Stimulated activated CD4-positive, alpha-beta T cell treated with anti-CD3 and anti-CD28 coated beads, Interleukin-4, amount 100 ng/mL, for 24 hours (primary cell): Measurements from ENCODE around the gene EID2B.

Experiments
- DNase-seq: peaks from one replicate; pipeline ENCODE4 v3.0.0-alpha.2; 2020

The EID2B gene

DNA sequence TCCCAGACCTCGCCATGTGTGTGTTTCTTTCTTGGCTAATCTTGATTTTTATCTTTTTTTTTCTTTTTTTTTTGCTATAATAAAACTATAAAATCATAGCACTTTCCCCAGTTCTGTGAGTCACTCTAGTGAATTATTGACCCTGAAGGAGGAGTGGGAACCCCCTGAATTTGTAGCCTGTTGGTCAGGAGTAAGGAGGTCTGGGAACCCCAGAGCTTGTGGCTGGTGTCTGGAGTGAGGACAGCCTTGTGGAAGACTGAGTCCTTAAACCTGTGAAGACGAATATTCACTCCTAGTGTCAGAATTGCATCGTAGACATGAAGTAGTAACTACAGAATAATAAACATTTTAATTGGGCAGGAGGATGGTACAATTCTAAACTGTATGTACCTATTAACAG lies 7.4 kb downstream of the EID2B start:
- DNase-seq, result no peak

GRCh38 chr19:39524495-39524894 lies 8.2 kb downstream of the EID2B start:
- DNase-seq, result no peak

DNA sequence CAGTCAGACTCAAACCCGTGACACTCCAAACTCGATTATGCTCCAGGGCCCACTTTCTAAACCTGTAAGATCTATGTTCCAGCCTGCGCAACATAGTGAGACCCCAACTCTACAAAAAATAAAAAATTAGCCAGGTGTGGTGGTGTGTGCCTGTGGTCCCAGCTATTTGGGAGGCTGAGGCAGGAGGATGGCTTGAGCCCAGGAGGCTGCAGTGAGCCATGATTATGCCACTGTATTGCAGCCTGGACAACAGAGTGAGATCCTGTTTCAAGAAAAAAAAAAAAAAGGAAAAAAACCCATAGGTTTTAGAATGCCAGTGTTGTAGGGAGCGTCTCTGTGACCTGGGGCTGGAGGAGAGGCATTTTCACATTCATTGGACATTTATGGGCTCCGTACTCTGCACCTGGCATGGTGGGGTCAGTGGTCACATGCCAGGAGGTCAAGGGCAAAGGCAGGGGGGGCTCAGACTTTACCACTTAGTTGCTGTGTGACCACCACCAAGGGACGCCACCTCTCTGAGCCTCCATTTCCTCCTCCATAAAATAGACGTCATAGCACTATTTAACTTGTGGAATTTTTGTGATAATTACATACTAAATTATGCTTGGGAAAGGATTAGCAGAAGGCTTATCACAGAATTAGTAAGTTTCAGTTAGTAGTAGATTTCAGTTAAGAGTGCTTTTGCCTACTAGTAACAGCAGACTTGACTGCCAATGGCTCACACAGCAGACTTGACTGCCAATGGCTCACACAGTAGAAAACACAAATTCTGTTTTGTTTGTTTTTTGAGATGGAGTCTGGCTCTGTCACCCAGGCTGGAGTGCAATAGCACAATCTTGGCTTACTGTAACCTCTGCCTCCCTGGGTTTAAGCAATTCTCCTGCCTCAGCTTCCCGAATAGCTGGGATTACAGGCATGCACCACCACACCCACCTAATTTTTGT lies 11.8 kb downstream of the EID2B start:
- DNase-seq, result no peak

- no peak for DNase-seq
Observed at GRCh38 chr19:39518975-39519374, 13.7 kb downstream of the EID2B start.

- DNase-seq, result no peak
Observed at GRCh38 chr19:39518458-39518857, 14.2 kb downstream of the EID2B start.

GRCh38 chr19:39517432-39517831 lies 15.2 kb downstream of the EID2B start:
- no peak for DNase-seq

GRCh38 chr19:39516270-39516669 lies 16.4 kb downstream of the EID2B start:
- no peak for DNase-seq

GRCh38 chr19:39515551-39516191 lies 17.0 kb downstream of the EID2B start:
- no peak for DNase-seq

GRCh38 chr19:39514840-39515550 lies 17.7 kb downstream of the EID2B start, which contains the start of gene SELENOV:
SELENOV (plus strand) TSS chr19:39515139; CDS start chr19:39515213, 74 bp downstream.
- DNase-seq, result no peak

DNA sequence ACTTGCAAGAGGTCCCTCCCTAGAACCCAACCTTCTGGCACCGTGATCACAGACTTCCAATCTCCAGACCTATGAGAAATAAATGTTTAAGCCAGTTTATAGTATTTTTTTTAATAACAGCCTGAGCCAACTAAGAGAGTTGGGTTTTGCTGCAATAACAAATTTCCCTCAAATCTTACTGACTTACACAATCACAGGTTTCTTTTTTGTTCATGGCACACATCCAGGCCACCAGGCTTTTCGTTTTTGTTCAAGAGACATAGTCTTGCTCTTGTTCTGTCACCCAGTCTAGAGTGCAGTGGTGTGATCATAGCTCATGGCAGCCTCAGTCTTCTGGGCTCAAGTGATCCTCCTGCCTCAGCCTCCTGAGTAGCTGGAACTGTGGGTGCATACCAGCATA lies 19.7 kb downstream of the EID2B start:
- no peak for DNase-seq

DNA sequence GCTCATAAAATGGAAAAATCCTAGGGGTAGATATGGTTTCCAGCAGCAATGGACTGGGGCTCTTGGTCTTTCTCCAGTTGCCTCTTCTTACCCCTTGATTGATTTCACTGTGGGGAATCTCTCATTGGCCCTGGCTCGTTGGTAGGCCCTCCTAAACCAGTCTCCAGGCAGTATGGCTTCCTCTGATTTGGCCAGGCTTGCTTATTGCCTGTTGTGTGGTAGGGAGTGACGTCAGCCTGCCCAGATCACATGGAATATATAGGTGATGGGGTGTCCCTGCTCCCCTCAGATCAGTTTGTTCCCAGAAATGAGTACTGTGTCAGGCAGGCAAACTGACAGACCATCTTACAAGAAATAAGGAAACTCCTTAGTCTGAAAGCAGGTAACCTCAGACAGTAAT lies 23.4 kb downstream of the EID2B start:
- DNase-seq, result no peak

GRCh38 chr19:39508629-39509028 lies 24.0 kb downstream of the EID2B start:
- no peak for DNase-seq

DNA sequence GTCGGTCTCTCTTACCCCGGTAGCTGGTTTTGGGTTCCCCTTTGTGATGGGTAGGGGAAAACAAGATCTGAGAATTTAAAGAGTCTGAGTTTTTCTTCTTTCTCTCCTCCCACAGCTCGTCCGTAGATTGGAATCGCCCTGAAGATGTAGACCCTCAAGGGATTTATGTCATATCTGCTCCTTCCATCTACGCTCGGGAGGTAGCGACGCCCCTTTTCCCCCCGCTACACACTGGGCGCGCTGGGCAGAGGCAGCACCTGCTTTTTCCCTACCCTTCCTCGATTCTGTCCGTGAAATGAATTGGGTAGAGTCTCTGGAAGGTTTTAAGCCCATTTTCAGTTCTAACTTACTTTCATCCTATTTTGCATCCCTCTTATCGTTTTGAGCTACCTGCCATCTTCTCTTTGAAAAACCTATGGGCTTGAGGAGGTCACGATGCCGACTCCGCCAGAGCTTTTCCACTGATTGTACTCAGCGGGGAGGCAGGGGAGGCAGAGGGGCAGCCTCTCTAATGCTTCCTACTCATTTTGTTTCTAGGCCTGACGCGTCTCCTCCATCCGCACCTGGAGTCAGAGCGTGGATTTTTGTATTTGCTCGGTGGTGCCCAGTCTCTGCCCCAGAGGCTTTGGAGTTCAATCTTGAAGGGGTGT lies 24.8 kb downstream of the EID2B start:
- DNase-seq, result no peak

DNA sequence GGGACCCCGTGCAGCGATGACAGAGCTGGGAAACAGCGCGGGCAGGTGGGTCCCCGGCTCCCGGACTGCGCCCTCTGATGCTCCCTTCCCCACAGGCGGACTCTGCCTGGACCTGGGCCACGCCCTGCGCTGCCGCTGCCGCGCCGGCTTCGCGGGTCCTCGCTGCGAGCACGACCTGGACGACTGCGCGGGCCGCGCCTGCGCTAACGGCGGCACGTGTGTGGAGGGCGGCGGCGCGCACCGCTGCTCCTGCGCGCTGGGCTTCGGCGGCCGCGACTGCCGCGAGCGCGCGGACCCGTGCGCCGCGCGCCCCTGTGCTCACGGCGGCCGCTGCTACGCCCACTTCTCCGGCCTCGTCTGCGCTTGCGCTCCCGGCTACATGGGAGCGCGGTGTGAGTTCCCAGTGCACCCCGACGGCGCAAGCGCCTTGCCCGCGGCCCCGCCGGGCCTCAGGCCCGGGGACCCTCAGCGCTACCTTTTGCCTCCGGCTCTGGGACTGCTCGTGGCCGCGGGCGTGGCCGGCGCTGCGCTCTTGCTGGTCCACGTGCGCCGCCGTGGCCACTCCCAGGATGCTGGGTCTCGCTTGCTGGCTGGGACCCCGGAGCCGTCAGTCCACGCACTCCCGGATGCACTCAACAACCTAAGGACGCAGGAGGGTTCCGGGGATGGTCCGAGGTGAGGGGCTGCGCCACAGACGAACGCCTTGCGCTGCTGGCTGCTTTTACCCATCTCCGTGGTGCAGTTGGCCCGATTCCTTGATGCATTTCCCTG lies 25.5 kb downstream of the EID2B start:
- DNase-seq, result peak; percentile 62

DNA sequence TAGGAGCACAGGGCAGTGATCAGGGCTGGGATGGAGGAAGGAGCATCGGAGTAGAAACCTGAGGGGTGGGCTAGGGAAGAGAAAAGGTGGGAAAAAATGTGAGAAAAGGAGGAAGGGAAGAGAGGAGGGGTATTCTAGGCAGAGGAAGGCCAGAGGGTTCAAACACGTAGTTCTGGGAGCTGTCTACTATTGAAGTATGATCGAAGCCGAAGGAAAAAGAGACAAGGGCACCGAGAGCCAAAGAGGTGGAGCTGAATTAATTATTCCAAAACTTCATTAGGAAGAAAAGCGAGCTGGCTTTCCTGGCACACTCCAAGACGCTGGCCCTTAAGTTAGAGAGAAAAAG lies 26.1 kb downstream of the EID2B start:
- DNase-seq, result no peak

- DNase-seq, result peak; percentile 73
Observed at GRCh38 chr19:39502640-39503417, 29.8 kb downstream of the EID2B start.

GRCh38 chr19:39501340-39501739 lies 31.3 kb downstream of the EID2B start:
- no peak for DNase-seq

DNA sequence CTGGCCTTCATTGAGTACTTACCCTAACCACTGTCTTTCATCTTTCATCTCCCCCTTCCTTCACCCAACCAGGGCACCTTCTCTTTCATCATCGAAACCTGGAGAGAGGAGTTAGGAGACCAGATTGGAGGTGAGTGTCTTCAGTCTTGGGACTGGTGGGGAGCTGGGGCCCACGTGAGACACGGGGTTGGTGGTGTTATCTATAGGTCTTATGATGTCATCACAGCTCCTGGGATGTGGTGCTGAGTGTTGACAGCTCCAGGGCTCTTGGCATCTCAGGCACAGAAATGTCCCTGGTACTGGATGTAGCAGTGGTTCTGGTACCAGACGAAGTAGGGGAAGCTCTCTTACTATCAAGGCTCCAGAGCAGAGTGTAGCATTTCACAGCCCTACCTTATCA lies 32.1 kb downstream of the EID2B start:
- DNase-seq, result no peak

DNA sequence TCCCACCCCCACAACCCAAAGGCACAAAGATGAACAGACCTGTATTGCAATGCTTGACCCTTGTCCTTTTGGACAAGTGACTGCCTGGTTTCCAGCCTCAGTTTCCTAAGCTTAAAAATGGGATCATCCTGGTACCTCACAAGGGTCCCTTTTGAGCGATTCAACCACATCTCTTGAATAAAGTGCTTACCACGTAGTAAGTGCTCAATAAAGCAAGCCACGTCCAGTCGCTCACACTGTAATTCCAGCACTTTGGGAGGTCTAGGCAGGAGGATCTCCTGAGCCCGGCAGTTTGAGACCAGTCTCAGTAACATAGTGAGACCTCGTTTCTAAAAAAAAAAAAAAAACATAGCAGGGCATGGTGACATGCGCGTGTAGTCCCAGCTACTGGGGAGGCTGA lies 32.7 kb downstream of the EID2B start:
- no peak for DNase-seq

GRCh38 chr19:39498798-39499642 lies 33.6 kb downstream of the EID2B start, which contains the start of gene DLL3:
DLL3 (plus strand) TSS chr19:39498947; CDS start chr19:39498975, 28 bp downstream.
- DNase-seq, result no peak
